ENCODE measurements around the gene PRRG4. TPM values are rescaled to one million over a fixed set of nuclear protein-coding genes. Genes with fewer than 3 reads are reported as not detected.
A peak's percentile ranks its signal among the peaks of the same experiment; 100 is the strongest.
"Not testable (repeated sequence)": the region's sequence is repeated elsewhere in the genome, so short reads cannot be mapped to it uniquely, and the experiment has no call there.

Gene PRRG4
- total RNA-seq, 5 donors from 2014 or later (not counting 1 experiment from before 2014, with no cell fraction given): 0.03 to 0.09 (median 0.05) TPM; not detected in 1

- Mint-ChIP-seq H3K36me3 (no peaks in the 10 kb centered on the region), H3K27ac (no peak overlapping the region), H3K4me3 (no peak overlapping the region), H3K9me3 (peaks cover 0 to 6% (median 2%) of the 10 kb centered on the region in 3 donors), H3K4me1 (no peaks in the 10 kb centered on the region), H3K27me3 (peaks cover 15 to 25% of the 10 kb centered on the region in 2 donors)
- no peaks in the 10 kb centered on the region for H3K9me3 ChIP-seq
- H3K36me3 ChIP-seq (ENCODE audit: control insufficient read depth in 2 of 2, extremely low read depth in 1 of 2, insufficient read depth in 1 of 2, low read length in 1 of 2): no peaks in the 10 kb centered on the region
- H3K4me3 ChIP-seq (ENCODE audit: control insufficient read depth in 1 of 2, extremely low read depth in 1 of 2, low read length in 1 of 2): no peak overlapping the region
- no peaks in the 10 kb centered on the region for H3K4me1 ChIP-seq (ENCODE audit: control insufficient read depth in 1 of 2, extremely low read depth in 1 of 2, insufficient read depth in 2 of 2, low read length in 2 of 2)
- no peak for DNase-seq
- CTCF ChIA-PET: interaction anchor here in 1 of 2 donors (0.6 kb wide), 1 partner anchor 810 kb away, joined by 4 read pairs; no protein-coding TSS in a partner anchor
- peaks cover 0 to 6% of the 10 kb centered on the region in 2 experiments for H3K27me3 ChIP-seq (replicated peaks in 1 of 2; ENCODE audit: control insufficient read depth in 2 of 2, extremely low read depth in 1 of 2, insufficient read depth in 2 of 2, low read length in 1 of 2)
- no peak overlapping the region for H3K27ac ChIP-seq (ENCODE audit: low read length)
- no peak for ATAC-seq (replicated peaks in 1 of 4)
- POLR2A ChIA-PET: no interaction called here
These were observed 34.8 kb downstream of the PRRG4 start for GRCh38 chr11:32864555-32864954.

GRCh38 chr11:32868752-32869151 lies 39.0 kb downstream of the PRRG4 start:
- H3K4me3 Mint-ChIP-seq; H3K4me1 ChIP-seq (ENCODE audit: control insufficient read depth in 1 of 2, extremely low read depth in 1 of 2, insufficient read depth in 2 of 2, low read length in 2 of 2); H3K36me3 Mint-ChIP-seq; H3K9me3 Mint-ChIP-seq; POLR2A ChIA-PET; H3K27me3 ChIP-seq (replicated peaks in 1 of 2; ENCODE audit: control insufficient read depth in 2 of 2, extremely low read depth in 1 of 2, insufficient read depth in 2 of 2, low read length in 1 of 2); DNase-seq; H3K36me3 ChIP-seq (ENCODE audit: control insufficient read depth in 2 of 2, extremely low read depth in 1 of 2, insufficient read depth in 1 of 2, low read length in 1 of 2); H3K4me3 ChIP-seq (ENCODE audit: control insufficient read depth in 1 of 2, extremely low read depth in 1 of 2, low read length in 1 of 2); H3K27ac ChIP-seq (ENCODE audit: low read length); ATAC-seq (replicated peaks in 1 of 4); H3K27ac Mint-ChIP-seq; H3K4me1 Mint-ChIP-seq; H3K9me3 ChIP-seq: not testable (repeated sequence)
- peaks cover 10 to 13% of the 10 kb centered on the region in 2 donors for H3K27me3 Mint-ChIP-seq
- WGBS (ENCODE audit: insufficient coverage): 60% methylated on average over 1 of the region's 4 CpGs
- CTCF ChIA-PET: interaction anchor here in 1 of 2 donors (0.6 kb wide), 1 partner anchor 51 kb away, joined by 3 read pairs; no protein-coding TSS in a partner anchor

GRCh38 chr11:32870676-32871075 lies 40.9 kb downstream of the PRRG4 start:
- DNase-seq: peak in 21 of 35 experiments; percentile 4 to 44 (median 18)
- H3K27ac Mint-ChIP-seq: no peak overlapping the region
- 56% methylated on average over 2 of the region's 2 CpGs for WGBS (ENCODE audit: insufficient coverage)
- Histone ChIP-seq H3K9me3 (no peaks in the 10 kb centered on the region), H3K27me3 (replicated peaks in 1 of 2; ENCODE audit: control insufficient read depth in 2 of 2, extremely low read depth in 1 of 2, insufficient read depth in 2 of 2, low read length in 1 of 2) (no peaks in the 10 kb centered on the region), H3K4me1 (ENCODE audit: control insufficient read depth in 1 of 2, extremely low read depth in 1 of 2, insufficient read depth in 2 of 2, low read length in 2 of 2) (no peaks in the 10 kb centered on the region), H3K36me3 (ENCODE audit: control insufficient read depth in 2 of 2, extremely low read depth in 1 of 2, insufficient read depth in 1 of 2, low read length in 1 of 2) (no peaks in the 10 kb centered on the region), H3K27ac (ENCODE audit: low read length) (no peak overlapping the region), H3K4me3 (ENCODE audit: control insufficient read depth in 1 of 2, extremely low read depth in 1 of 2, low read length in 1 of 2) (no peak overlapping the region)
- no peaks in the 10 kb centered on the region for H3K4me1 Mint-ChIP-seq
- POLR2A ChIA-PET: interaction anchor here in 1 of 2 donors (0.6 to 0.7 kb wide), 2 partner anchors 152 to 312 kb away, joined by 3 to 5 read pairs; no protein-coding TSS in a partner anchor
- CTCF ChIA-PET: no interaction called here
- ATAC-seq (replicated peaks in 1 of 4): peak in 2 of 4 experiments; percentile 36 to 44
- H3K4me3 Mint-ChIP-seq: no peak overlapping the region
- peaks cover 0 to 7% (median 6%) of the 10 kb centered on the region in 3 donors for H3K9me3 Mint-ChIP-seq
- no peaks in the 10 kb centered on the region for H3K36me3 Mint-ChIP-seq
- H3K27me3 Mint-ChIP-seq: peaks cover 9 to 13% of the 10 kb centered on the region in 2 donors

DNA sequence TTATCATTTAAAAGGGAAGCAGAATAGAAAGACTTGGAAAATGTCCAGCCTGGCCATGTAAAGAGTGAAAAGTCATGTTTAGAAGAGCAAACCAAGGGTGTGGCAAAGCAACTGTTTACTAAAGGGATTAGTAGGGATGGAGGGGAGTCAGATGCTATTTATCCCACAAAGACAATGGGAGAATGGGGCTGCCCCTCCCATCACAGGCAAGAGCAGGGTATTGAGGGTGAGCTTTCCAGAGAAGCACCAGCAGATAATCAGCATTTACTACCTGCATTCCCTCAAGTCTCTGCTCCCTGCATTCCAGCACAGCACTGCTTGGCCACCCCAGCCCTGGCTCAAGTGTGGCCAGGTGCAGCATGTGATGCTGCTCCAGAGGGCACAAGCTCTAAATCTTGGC lies 44.4 kb downstream of the PRRG4 start:
- H3K4me1 ChIP-seq (ENCODE audit: control insufficient read depth in 1 of 2, extremely low read depth in 1 of 2, insufficient read depth in 2 of 2, low read length in 2 of 2): no peaks in the 10 kb centered on the region
- CTCF ChIA-PET: no interaction called here
- H3K36me3 ChIP-seq (ENCODE audit: control insufficient read depth in 2 of 2, extremely low read depth in 1 of 2, insufficient read depth in 1 of 2, low read length in 1 of 2): no peaks in the 10 kb centered on the region
- Mint-ChIP-seq H3K27ac (no peak overlapping the region), H3K4me3 (no peak overlapping the region), H3K27me3 (peaks cover 4 to 6% of the 10 kb centered on the region in 2 donors), H3K9me3 (peaks cover 0 to 4% (median 0%) of the 10 kb centered on the region in 3 donors), H3K36me3 (no peaks in the 10 kb centered on the region), H3K4me1 (no peaks in the 10 kb centered on the region)
- POLR2A ChIA-PET: interaction anchor here in 1 of 2 donors (0.6 kb wide), 1 partner anchor 338 kb away, joined by 3 read pairs; no protein-coding TSS in a partner anchor
- H3K4me3 ChIP-seq (ENCODE audit: control insufficient read depth in 1 of 2, extremely low read depth in 1 of 2, low read length in 1 of 2): no peak overlapping the region
- no peak for DNase-seq
- no peaks in the 10 kb centered on the region for H3K9me3 ChIP-seq
- H3K27me3 ChIP-seq (replicated peaks in 1 of 2; ENCODE audit: control insufficient read depth in 2 of 2, extremely low read depth in 1 of 2, insufficient read depth in 2 of 2, low read length in 1 of 2): peaks cover 0 to 3% of the 10 kb centered on the region in 2 experiments
- H3K27ac ChIP-seq (ENCODE audit: low read length): no peak overlapping the region
- ATAC-seq (replicated peaks in 1 of 4): no peak

- CTCF ChIA-PET: no interaction called here
- Mint-ChIP-seq H3K36me3 (no peaks in the 10 kb centered on the region), H3K27ac (no peak overlapping the region), H3K27me3 (no peaks in the 10 kb centered on the region), H3K4me1 (no peaks in the 10 kb centered on the region), H3K4me3 (no peak overlapping the region), H3K9me3 (no peaks in the 10 kb centered on the region)
- Histone ChIP-seq H3K9me3 (no peaks in the 10 kb centered on the region), H3K36me3 (ENCODE audit: control insufficient read depth in 2 of 2, extremely low read depth in 1 of 2, insufficient read depth in 1 of 2, low read length in 1 of 2) (no peaks in the 10 kb centered on the region), H3K27ac (ENCODE audit: low read length) (no peak overlapping the region), H3K4me1 (ENCODE audit: control insufficient read depth in 1 of 2, extremely low read depth in 1 of 2, insufficient read depth in 2 of 2, low read length in 2 of 2) (no peaks in the 10 kb centered on the region), H3K27me3 (replicated peaks in 1 of 2; ENCODE audit: control insufficient read depth in 2 of 2, extremely low read depth in 1 of 2, insufficient read depth in 2 of 2, low read length in 1 of 2) (peaks cover 0 to 6% of the 10 kb centered on the region in 2 experiments), H3K4me3 (ENCODE audit: control insufficient read depth in 1 of 2, extremely low read depth in 1 of 2, low read length in 1 of 2) (no peak overlapping the region)
- 55% methylated on average over 2 of the region's 4 CpGs for WGBS (ENCODE audit: insufficient coverage)
- no peak for ATAC-seq (replicated peaks in 1 of 4)
- POLR2A ChIA-PET: no interaction called here
- DNase-seq: no peak
These were observed 51.6 kb downstream of the PRRG4 start for GRCh38 chr11:32881286-32881685.

- ATAC-seq (replicated peaks in 1 of 4): no peak
- WGBS (ENCODE audit: insufficient coverage): no CpG with 5 or more reads among the region's 3 CpGs
These were observed 53.7 kb downstream of the PRRG4 start for GRCh38 chr11:32883421-32883820.

More at GRCh38 chr11:32883421-32883820, 53.7 kb downstream of the PRRG4 start:
- ChIA-PET POLR2A (no interaction called here), CTCF (interaction anchor here in 1 of 2 donors (1.1 kb wide), 1 partner anchor 9 kb away, joined by 4 read pairs; the partner anchor contains the start of gene QSER1)
- H3K4me1 Mint-ChIP-seq: no peaks in the 10 kb centered on the region
- no peak for DNase-seq
- Histone ChIP-seq H3K27ac (ENCODE audit: low read length) (no peak overlapping the region), H3K4me1 (ENCODE audit: control insufficient read depth in 1 of 2, extremely low read depth in 1 of 2, insufficient read depth in 2 of 2, low read length in 2 of 2) (no peaks in the 10 kb centered on the region), H3K9me3 (no peaks in the 10 kb centered on the region), H3K36me3 (ENCODE audit: control insufficient read depth in 2 of 2, extremely low read depth in 1 of 2, insufficient read depth in 1 of 2, low read length in 1 of 2) (no peaks in the 10 kb centered on the region), H3K27me3 (replicated peaks in 1 of 2; ENCODE audit: control insufficient read depth in 2 of 2, extremely low read depth in 1 of 2, insufficient read depth in 2 of 2, low read length in 1 of 2) (peaks cover 0 to 6% of the 10 kb centered on the region in 2 experiments), H3K4me3 (ENCODE audit: control insufficient read depth in 1 of 2, extremely low read depth in 1 of 2, low read length in 1 of 2) (no peak overlapping the region)
- no peaks in the 10 kb centered on the region for H3K36me3 Mint-ChIP-seq
- H3K27ac Mint-ChIP-seq: no peak overlapping the region
- H3K27me3 Mint-ChIP-seq: no peaks in the 10 kb centered on the region
- no peak overlapping the region for H3K4me3 Mint-ChIP-seq
- H3K9me3 Mint-ChIP-seq: no peaks in the 10 kb centered on the region

Measured in T-cell (primary cell).